GM12801 (cell line): Measurements from ENCODE around the gene TAGLN2.

ENCODE experiments used
- CTCF ChIP-seq: IDR thresholded peaks from one replicate; pipeline ENCODE4 v1.5.1; 2011; ENCODE audit warnings: control low read depth; ENCODE audit not compliant: insufficient read length; ENCODE audit errors: extremely low read depth

TAGLN2 gene

GRCh38 chr1:159932296-159933285 lies 7.3 kb upstream of the TAGLN2 start:
- no peak for TF ChIP-seq CTCF

- no peak for TF ChIP-seq CTCF
Observed at GRCh38 chr1:159931795-159932173, 6.5 kb upstream of the TAGLN2 start.

GRCh38 chr1:159931101-159931794 lies 5.9 kb upstream of the TAGLN2 start:
- TF ChIP-seq CTCF = no peak

DNA sequence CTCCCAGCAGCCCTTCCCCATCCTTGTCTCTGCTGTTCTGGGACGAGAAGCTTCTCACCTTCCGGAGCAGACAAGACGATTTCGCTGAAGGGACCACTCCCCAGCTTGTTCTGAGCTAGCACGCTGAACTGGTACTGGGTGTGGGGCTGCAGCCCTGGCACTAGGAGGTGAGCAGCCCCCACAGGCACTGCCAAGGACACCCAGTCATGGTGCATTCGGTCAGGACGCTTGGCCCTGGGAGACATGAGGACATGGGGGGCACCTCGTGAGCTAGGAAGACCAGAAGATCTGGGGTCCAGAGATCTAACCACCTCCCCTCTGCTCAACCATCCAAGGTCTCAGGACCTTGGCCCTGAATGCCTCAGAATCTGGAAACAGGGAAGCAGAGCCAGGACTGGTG lies 5.3 kb upstream of the TAGLN2 start:
- TF ChIP-seq CTCF = no peak

- no peak for TF ChIP-seq CTCF
Observed at GRCh38 chr1:159930216-159930615, 4.9 kb upstream of the TAGLN2 start.

GRCh38 chr1:159929155-159930051 lies 4.1 kb upstream of the TAGLN2 start:
- no peak for TF ChIP-seq CTCF
